ENCODE results near the gene PTPN22. TPM values are rescaled to one million over a fixed set of nuclear protein-coding genes. Genes with fewer than 3 reads are reported as not detected.

PTPN22 gene
- total RNA-seq, 2 experiments from 2014 or later, result 28.3 to 30.2 TPM

- no peaks in the 10 kb centered on the region for H3K9me3 ChIP-seq (ENCODE audit: control insufficient read depth in 1 of 2, insufficient read depth in 1 of 2, low read length in 2 of 2)
- no peak for ATAC-seq (ENCODE audit: poor library complexity)
- DNase-seq, result no peak
- peak overlapping the region; percentile 72 for H3K27ac Mint-ChIP-seq
- peaks cover 7% of the 10 kb centered on the region for H3K36me3 ChIP-seq (ENCODE audit: insufficient read depth, low read length)
- no peaks in the 10 kb centered on the region for H3K27me3 ChIP-seq (ENCODE audit: control insufficient read depth in 1 of 2, insufficient read depth in 2 of 2, low read length in 2 of 2)
- intact Hi-C loops (cut with DNase I, micrococcal nuclease), result no loop called here
- ChIA-PET POLR2A (interaction anchor here (0.7 to 4.0 kb wide), 3 partner anchors 19 to 26 kb away, joined by 4 to 59 read pairs (median 6); partner anchors contain the start of genes PHTF1 and RSBN1), CTCF (interaction anchor here (1.3 to 1.5 kb wide), 3 partner anchors 9 to 713 kb away, joined by 3 to 4 read pairs (median 4); partner anchors contain the start of gene LRIG2)
- peaks cover 56% of the 10 kb centered on the region for H3K4me1 Mint-ChIP-seq (ENCODE audit: low read depth)
- H3K36me3 Mint-ChIP-seq (ENCODE audit: low read depth), result peaks cover 29% of the 10 kb centered on the region
- H3K4me1 ChIP-seq (ENCODE audit: insufficient read depth, low read length), result peaks cover 30% of the 10 kb centered on the region
- H3K9me3 Mint-ChIP-seq, result no peaks in the 10 kb centered on the region
- H3K27me3 Mint-ChIP-seq, result no peaks in the 10 kb centered on the region
- peak overlapping the region in 1 of 2 donors; percentile 65 for H3K27ac ChIP-seq (ENCODE audit: low read depth in 1 of 2, low read length in 2 of 2)
- H3K4me3 ChIP-seq (ENCODE audit: low read length), result no peak overlapping the region
- no peak for TF ChIP-seq CTCF (IDR thresholded peaks at IDR 0.05)
- H3K4me3 Mint-ChIP-seq, result no peak overlapping the region
These were observed 85.4 kb downstream of the PTPN22 start for GRCh38 chr1:113786069-113786468.

DNA sequence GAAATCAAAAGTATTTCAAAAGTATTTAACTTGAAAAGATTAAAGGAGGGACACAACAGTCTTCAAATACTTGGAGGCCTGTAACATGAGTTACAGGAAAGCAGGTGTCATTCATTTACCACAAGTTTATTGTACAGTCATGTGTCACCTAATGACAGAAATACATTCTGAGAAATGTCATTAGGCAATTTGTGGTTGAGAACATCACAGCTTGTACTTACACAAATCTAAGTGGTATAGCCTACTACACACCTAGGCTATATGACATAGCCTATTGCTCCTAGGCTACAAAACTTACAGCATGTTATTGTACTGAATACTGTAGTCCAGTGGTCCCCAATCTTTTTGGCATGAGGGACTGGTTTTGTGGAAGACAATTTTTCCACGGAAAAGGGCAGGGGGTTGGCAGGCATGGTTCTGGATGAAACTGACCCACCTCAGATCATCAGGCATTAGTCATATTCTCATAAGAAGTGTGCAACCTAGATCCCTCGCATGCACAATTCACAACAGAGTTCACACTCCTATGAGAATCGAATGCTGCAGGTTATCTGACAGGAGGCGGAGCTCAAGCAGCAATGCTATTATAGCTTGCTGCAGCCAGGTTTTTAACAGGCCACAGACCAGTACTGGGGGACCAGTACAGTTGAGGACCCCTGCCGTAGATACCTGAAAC lies 87.3 kb downstream of the PTPN22 start:
- ChIA-PET POLR2A (interaction anchor here (0.6 to 4.0 kb wide), 10 partner anchors 8 to 712 kb away, joined by 3 to 59 read pairs (median 4); partner anchors contain the start of genes LRIG2, PHTF1 and RSBN1), CTCF (interaction anchor here (0.8 to 1.1 kb wide), 3 partner anchors 8 to 28 kb away, joined by 3 to 4 read pairs (median 3); partner anchors contain the start of gene RSBN1)
- DNase-seq (peak in 4 of 14 experiments; percentile 9 to 71 (median 47)), ATAC-seq (ENCODE audit: poor library complexity) (peak; percentile 49)
- Mint-ChIP-seq H3K27me3 (no peaks in the 10 kb centered on the region), H3K4me1 (ENCODE audit: low read depth) (peaks cover 38% of the 10 kb centered on the region), H3K36me3 (ENCODE audit: low read depth) (peaks cover 11% of the 10 kb centered on the region), H3K4me3 (peak overlapping the region; percentile 28), H3K27ac (no peak overlapping the region), H3K9me3 (no peaks in the 10 kb centered on the region)
- Histone ChIP-seq H3K27ac (ENCODE audit: low read depth in 1 of 2, low read length in 2 of 2) (peak overlapping the region; percentile 67 to 80), H3K27me3 (ENCODE audit: control insufficient read depth in 1 of 2, insufficient read depth in 2 of 2, low read length in 2 of 2) (no peaks in the 10 kb centered on the region), H3K9me3 (ENCODE audit: control insufficient read depth in 1 of 2, insufficient read depth in 1 of 2, low read length in 2 of 2) (no peaks in the 10 kb centered on the region), H3K4me1 (ENCODE audit: insufficient read depth, low read length) (peaks cover 41% of the 10 kb centered on the region), H3K4me3 (ENCODE audit: low read length) (peak overlapping the region; percentile 11), H3K36me3 (ENCODE audit: insufficient read depth, low read length) (peaks cover 6% of the 10 kb centered on the region)
- intact Hi-C loops (cut with DNase I, micrococcal nuclease), result loop anchor here in 1 of 2 experiments (5.0 kb wide), 1 partner anchor 88 kb away; the partner anchor contains the start of gene PTPN22
- TF ChIP-seq CTCF (IDR thresholded peaks at IDR 0.05), result no peak

DNA sequence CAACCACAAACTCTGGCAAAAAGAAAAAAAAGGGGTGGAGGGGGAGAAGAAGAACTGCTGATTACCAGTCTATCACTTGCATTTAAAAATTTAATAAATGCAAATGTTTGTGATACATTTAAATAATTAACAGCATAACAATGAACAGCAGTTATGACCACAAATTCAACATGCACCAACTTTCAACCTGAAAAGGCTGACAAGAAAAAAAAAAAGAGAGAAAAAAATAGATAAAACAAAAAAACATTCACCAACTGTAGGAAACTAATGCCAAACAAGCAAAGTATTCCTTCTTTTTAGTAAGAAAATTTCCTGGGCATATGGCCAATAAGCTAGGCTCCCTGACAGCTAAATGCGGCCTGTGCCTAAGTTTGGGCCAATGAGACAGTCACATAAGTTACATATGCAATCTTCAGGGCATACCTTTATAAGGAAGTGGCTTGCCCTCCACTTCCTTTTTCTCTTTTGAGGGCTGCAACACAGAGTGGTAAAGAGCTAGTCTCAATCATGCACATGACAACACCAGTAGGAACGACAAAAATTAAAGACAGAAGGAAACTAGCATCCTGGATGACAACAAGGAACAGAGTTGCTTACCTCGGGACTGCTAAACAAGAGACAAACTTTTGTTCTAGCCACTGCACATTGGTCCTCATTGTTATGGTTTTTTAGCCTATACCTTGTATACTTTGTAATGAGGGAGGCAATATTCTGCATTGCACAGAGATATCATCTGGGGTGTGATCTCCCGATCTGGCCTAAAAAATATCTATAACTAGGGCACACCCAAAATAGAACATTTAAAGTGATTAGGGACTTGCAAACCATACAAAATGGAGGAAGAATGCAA lies 88.0 kb downstream of the PTPN22 start:
- intact Hi-C loops (cut with DNase I, micrococcal nuclease), result loop anchor here in 1 of 2 experiments (1.0 to 5.0 kb wide), 3 partner anchors 25 to 89 kb away; partner anchors contain the start of genes PHTF1, PTPN22 and RSBN1
- DNase-seq, result peak in 10 of 14 experiments; percentile 15 to 90 (median 44)

More for the DNA sequence above, 88.0 kb downstream of the PTPN22 start:
- Histone ChIP-seq H3K9me3 (ENCODE audit: control insufficient read depth in 1 of 2, insufficient read depth in 1 of 2, low read length in 2 of 2) (no peaks in the 10 kb centered on the region), H3K4me3 (ENCODE audit: low read length) (peak overlapping the region; percentile 11), H3K4me1 (ENCODE audit: insufficient read depth, low read length) (peaks cover 37% of the 10 kb centered on the region), H3K27me3 (ENCODE audit: control insufficient read depth in 1 of 2, insufficient read depth in 2 of 2, low read length in 2 of 2) (no peaks in the 10 kb centered on the region), H3K27ac (ENCODE audit: low read depth in 1 of 2, low read length in 2 of 2) (peak overlapping the region; percentile 67 to 80), H3K36me3 (ENCODE audit: insufficient read depth, low read length) (no peaks in the 10 kb centered on the region)
- Mint-ChIP-seq H3K27me3 (no peaks in the 10 kb centered on the region), H3K9me3 (no peaks in the 10 kb centered on the region), H3K36me3 (ENCODE audit: low read depth) (peaks cover 10% of the 10 kb centered on the region), H3K4me3 (peak overlapping the region; percentile 49), H3K4me1 (ENCODE audit: low read depth) (peaks cover 30% of the 10 kb centered on the region), H3K27ac (no peak overlapping the region)
- ChIA-PET POLR2A (interaction anchor here (0.6 to 4.0 kb wide), 12 partner anchors 9 to 1065 kb away, joined by 3 to 59 read pairs (median 4); partner anchors contain the start of genes LRIG2, PHTF1 and RSBN1), CTCF (interaction anchor here (1.0 to 1.1 kb wide), 2 partner anchors 9 to 29 kb away, joined by 3 read pairs; partner anchors contain the start of gene RSBN1)
- peak; percentile 92 for ATAC-seq (ENCODE audit: poor library complexity)
- TF ChIP-seq CTCF (IDR thresholded peaks at IDR 0.05), result no peak
